Measurements from ENCODE around the gene JMY.

JMY gene

GRCh38 chr5:79333852-79334557 is 98.1 kb downstream of the JMY start:
- no peak for DNase-seq (ENCODE audit: low spot score)
- TF ChIP-seq, protein P1, sequence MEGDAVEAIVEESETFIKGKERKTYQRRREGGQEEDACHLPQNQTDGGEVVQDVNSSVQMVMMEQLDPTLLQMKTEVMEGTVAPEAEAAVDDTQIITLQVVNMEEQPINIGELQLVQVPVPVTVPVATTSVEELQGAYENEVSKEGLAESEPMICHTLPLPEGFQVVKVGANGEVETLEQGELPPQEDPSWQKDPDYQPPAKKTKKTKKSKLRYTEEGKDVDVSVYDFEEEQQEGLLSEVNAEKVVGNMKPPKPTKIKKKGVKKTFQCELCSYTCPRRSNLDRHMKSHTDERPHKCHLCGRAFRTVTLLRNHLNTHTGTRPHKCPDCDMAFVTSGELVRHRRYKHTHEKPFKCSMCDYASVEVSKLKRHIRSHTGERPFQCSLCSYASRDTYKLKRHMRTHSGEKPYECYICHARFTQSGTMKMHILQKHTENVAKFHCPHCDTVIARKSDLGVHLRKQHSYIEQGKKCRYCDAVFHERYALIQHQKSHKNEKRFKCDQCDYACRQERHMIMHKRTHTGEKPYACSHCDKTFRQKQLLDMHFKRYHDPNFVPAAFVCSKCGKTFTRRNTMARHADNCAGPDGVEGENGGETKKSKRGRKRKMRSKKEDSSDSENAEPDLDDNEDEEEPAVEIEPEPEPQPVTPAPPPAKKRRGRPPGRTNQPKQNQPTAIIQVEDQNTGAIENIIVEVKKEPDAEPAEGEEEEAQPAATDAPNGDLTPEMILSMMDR (IDR thresholded peaks at IDR 0.05; ENCODE audit: borderline replicate concordance, control extremely low read depth, extremely low read depth, insufficient read depth, missing control alignments) = no peak
- in situ Hi-C loops (cut with MboI; ENCODE audit: low sequenced_read_pairs, unreplicated experiment) = no loop called here

- TF ChIP-seq, protein P1 (IDR thresholded peaks at IDR 0.05; ENCODE audit: borderline replicate concordance, control extremely low read depth, extremely low read depth, insufficient read depth, missing control alignments) = no peak
- DNase-seq (ENCODE audit: low spot score) = no peak
- in situ Hi-C loops (cut with MboI; ENCODE audit: low sequenced_read_pairs, unreplicated experiment) = no loop called here
These were observed 110.5 kb downstream of the JMY start for GRCh38 chr5:79346420-79346824.

DNA sequence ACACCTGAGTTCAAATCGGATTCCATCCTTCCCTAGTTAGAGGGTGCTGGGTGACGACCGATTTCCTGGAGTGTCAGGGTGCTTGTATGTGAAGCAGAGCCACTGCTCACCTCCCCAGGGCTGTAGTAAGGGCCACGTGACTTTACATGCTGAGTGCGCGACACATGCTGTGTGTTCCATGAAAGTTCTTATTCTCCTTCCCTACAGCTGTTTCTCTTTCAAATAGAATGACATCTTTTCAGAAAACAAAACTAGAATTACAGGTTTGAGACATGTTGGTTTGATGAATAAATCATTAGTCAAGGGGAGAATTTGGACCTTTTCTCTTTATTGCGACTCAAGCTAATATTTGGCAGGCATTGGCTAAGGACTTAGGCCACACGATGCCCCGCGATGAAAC is 113.1 kb downstream of the JMY start:
- TF ChIP-seq, protein P1 (IDR thresholded peaks at IDR 0.05; ENCODE audit: borderline replicate concordance, control extremely low read depth, extremely low read depth, insufficient read depth, missing control alignments) = no peak
- no peak for DNase-seq (ENCODE audit: low spot score)
- in situ Hi-C loops (cut with MboI; ENCODE audit: low sequenced_read_pairs, unreplicated experiment) = no loop called here

DNA sequence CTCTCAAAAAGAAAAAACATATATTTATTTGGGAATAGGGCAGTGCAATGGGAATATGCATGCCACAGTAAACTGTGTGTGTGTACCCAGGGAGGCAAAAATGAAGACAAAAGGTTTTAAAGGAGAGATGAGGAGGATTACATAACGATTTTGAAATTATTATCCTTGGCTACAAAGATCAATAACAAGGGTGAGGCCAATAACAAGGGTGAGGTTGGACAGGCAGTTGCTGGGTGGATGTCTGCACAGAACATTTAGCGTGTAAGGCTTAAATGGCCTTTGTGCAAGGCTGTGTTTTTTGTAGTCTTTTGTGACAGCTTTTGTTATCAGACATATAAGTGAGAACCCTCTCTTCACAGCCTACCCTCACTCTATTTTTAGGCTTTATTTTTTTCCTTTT is 114.0 kb downstream of the JMY start:
- TF ChIP-seq, protein P1 (IDR thresholded peaks at IDR 0.05; ENCODE audit: borderline replicate concordance, control extremely low read depth, extremely low read depth, insufficient read depth, missing control alignments) = no peak
- no peak for DNase-seq (ENCODE audit: low spot score)
- in situ Hi-C loops (cut with MboI; ENCODE audit: low sequenced_read_pairs, unreplicated experiment) = no loop called here

GRCh38 chr5:79357398-79357797 is 121.5 kb downstream of the JMY start:
- no peak for DNase-seq (ENCODE audit: low spot score)
- in situ Hi-C loops (cut with MboI; ENCODE audit: low sequenced_read_pairs, unreplicated experiment) = no loop called here
- TF ChIP-seq, protein P1 (IDR thresholded peaks at IDR 0.05; ENCODE audit: borderline replicate concordance, control extremely low read depth, extremely low read depth, insufficient read depth, missing control alignments) = no peak
